ENCODE measurements around the gene NOX3.

The NOX3 gene

DNA sequence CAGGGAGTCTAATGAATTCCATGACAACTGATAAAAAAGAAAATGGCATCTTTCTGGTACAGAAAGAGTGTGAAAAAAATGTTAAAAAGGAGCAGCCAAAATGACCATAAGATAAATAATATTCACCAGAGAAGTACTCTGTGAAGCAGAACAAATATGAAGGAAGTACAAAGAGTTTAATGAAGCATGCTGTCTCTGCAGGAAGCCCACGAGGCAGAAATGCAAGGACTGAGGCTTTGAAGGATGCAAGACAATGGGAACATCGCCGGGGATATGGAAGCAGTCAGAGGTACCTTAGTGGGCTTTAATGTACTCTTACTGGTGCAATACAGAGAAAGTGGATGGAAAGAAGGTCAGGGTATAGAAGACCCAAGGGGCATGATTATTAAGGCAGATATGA, 50.7 kb downstream of the NOX3 start:
- no peaks in the 10 kb centered on the region for H3K27me3 ChIP-seq (ENCODE audit: control insufficient read depth, low read length)
- H3K4me3 ChIP-seq (ENCODE audit: low read length): peak overlapping the region; percentile 25; the same call in 1 of the 2 replicates
- no peaks in the 10 kb centered on the region for H3K9me2 ChIP-seq (replicated peaks; ENCODE audit: control insufficient read depth, low read length)
- H4K20me1 ChIP-seq (ENCODE audit: control insufficient read depth, insufficient read depth, low read depth, low read length): no peaks in the 10 kb centered on the region
- H3K4me1 ChIP-seq (ENCODE audit: control insufficient read depth, low read length): peaks cover 33% of the 10 kb centered on the region
- H3K36me3 ChIP-seq (ENCODE audit: control insufficient read depth, low read length): no peaks in the 10 kb centered on the region; the same call in 1 of the 2 replicates
- H3K9me3 ChIP-seq (ENCODE audit: control insufficient read depth, insufficient read depth, low read length): no peaks in the 10 kb centered on the region
- no peak overlapping the region for H3K27ac ChIP-seq (ENCODE audit: low read depth, low read length)
- H3F3A ChIP-seq (ENCODE audit: control insufficient read depth, insufficient read depth): no peaks in the 10 kb centered on the region
- no peaks in the 10 kb centered on the region for H3K79me2 ChIP-seq (ENCODE audit: control insufficient read depth, low read length)
- peak overlapping the region; percentile 32 for H3K4me2 ChIP-seq (ENCODE audit: low read length)
- TF ChIP-seq, protein P1, sequence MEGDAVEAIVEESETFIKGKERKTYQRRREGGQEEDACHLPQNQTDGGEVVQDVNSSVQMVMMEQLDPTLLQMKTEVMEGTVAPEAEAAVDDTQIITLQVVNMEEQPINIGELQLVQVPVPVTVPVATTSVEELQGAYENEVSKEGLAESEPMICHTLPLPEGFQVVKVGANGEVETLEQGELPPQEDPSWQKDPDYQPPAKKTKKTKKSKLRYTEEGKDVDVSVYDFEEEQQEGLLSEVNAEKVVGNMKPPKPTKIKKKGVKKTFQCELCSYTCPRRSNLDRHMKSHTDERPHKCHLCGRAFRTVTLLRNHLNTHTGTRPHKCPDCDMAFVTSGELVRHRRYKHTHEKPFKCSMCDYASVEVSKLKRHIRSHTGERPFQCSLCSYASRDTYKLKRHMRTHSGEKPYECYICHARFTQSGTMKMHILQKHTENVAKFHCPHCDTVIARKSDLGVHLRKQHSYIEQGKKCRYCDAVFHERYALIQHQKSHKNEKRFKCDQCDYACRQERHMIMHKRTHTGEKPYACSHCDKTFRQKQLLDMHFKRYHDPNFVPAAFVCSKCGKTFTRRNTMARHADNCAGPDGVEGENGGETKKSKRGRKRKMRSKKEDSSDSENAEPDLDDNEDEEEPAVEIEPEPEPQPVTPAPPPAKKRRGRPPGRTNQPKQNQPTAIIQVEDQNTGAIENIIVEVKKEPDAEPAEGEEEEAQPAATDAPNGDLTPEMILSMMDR (IDR thresholded peaks at IDR 0.05; ENCODE audit: low read depth, low read length, poor library complexity, severe bottlenecking): no peak
- TF ChIP-seq EZH2phosphoT487 (IDR thresholded peaks at IDR 0.05; ENCODE audit: borderline replicate concordance, low read length): no peak

DNA sequence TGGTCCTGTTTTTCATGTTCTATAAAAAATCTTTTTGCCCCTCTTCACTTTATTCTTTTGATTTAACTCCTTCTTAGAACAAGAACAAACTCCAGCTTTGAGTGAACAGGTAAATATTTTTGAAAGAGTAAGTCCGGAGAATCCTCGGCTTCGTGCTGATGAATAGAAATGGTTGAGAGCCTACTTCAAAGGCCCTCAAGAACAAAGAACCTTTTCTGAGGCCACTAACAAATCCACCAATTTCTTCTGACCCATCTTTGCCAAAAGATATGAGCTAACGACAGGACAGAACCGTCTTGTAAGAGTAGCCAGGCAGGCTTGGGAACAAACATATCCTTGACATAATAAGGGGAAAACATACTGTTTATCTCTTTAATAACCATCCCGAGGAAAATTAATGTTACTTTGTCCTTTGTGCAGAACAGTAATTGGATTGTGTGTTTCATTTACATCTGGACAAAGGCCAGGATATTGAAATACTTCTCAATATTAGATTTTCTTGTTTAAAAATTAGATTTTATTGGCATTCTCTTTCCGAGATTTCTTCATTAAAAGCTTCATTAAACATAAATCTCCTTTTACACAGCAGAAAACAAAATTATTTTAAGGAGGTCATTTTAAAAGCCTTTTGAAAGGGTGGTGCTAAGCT, 52.9 kb downstream of the NOX3 start:
- Histone ChIP-seq H3K79me2 (ENCODE audit: control insufficient read depth, low read length) (no peaks in the 10 kb centered on the region), H3K36me3 (ENCODE audit: control insufficient read depth, low read length) (no peaks in the 10 kb centered on the region; the same call in 1 of the 2 replicates), H3K4me2 (ENCODE audit: low read length) (peak overlapping the region; percentile 15; the same call in 1 of the 2 replicates), H3K27me3 (ENCODE audit: control insufficient read depth, low read length) (no peaks in the 10 kb centered on the region), H3K4me3 (ENCODE audit: low read length) (no peak overlapping the region), H3K9me3 (ENCODE audit: control insufficient read depth, insufficient read depth, low read length) (no peaks in the 10 kb centered on the region), H3F3A (ENCODE audit: control insufficient read depth, insufficient read depth) (no peaks in the 10 kb centered on the region), H3K9me2 (replicated peaks; ENCODE audit: control insufficient read depth, low read length) (no peaks in the 10 kb centered on the region), H3K27ac (ENCODE audit: low read depth, low read length) (no peak overlapping the region), H4K20me1 (ENCODE audit: control insufficient read depth, insufficient read depth, low read depth, low read length) (no peaks in the 10 kb centered on the region), H3K4me1 (ENCODE audit: control insufficient read depth, low read length) (peaks cover 33% of the 10 kb centered on the region)
- no peak for TF ChIP-seq EZH2phosphoT487 (IDR thresholded peaks at IDR 0.05; ENCODE audit: borderline replicate concordance, low read length)
- TF ChIP-seq, protein P1 (IDR thresholded peaks at IDR 0.05; ENCODE audit: low read depth, low read length, poor library complexity, severe bottlenecking): no peak

DNA sequence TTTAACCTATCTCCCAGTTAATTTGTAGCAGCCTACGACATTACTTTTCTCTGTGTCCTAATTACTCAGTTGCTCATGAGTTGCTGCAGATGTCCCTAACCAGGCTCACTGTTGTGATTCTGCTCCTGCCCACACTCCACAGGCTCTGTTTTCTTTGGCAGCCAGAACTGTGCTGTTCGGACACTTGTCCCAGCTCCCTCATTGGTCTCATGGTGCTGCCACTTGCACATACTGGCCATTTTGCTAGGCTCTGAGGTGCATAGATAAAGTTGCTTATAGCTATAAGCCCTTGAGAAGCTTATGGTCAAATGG, 55.0 kb downstream of the NOX3 start:
- H3K4me2 ChIP-seq (ENCODE audit: low read length): no peak overlapping the region
- H3K4me1 ChIP-seq (ENCODE audit: control insufficient read depth, low read length): peaks cover 24% of the 10 kb centered on the region
- H3K4me3 ChIP-seq (ENCODE audit: low read length): no peak overlapping the region
- no peak overlapping the region for H3K27ac ChIP-seq (ENCODE audit: low read depth, low read length)
- no peak for TF ChIP-seq EZH2phosphoT487 (IDR thresholded peaks at IDR 0.05; ENCODE audit: borderline replicate concordance, low read length)
- TF ChIP-seq, protein P1 (IDR thresholded peaks at IDR 0.05; ENCODE audit: low read depth, low read length, poor library complexity, severe bottlenecking): no peak
- no peaks in the 10 kb centered on the region for H3F3A ChIP-seq (ENCODE audit: control insufficient read depth, insufficient read depth)
- H3K9me3 ChIP-seq (ENCODE audit: control insufficient read depth, insufficient read depth, low read length): no peaks in the 10 kb centered on the region
- H3K27me3 ChIP-seq (ENCODE audit: control insufficient read depth, low read length): no peaks in the 10 kb centered on the region
- no peaks in the 10 kb centered on the region for H3K9me2 ChIP-seq (replicated peaks; ENCODE audit: control insufficient read depth, low read length)
- H3K36me3 ChIP-seq (ENCODE audit: control insufficient read depth, low read length): no peaks in the 10 kb centered on the region; the same call in 1 of the 2 replicates
- H4K20me1 ChIP-seq (ENCODE audit: control insufficient read depth, insufficient read depth, low read depth, low read length): no peaks in the 10 kb centered on the region
- H3K79me2 ChIP-seq (ENCODE audit: control insufficient read depth, low read length): no peaks in the 10 kb centered on the region

All from DOHH2 (cell line).